SK-N-SH treated with all-trans-retinoic acid at 6 μM for 48 hours (cell line): Measurements from ENCODE around the gene MMP14.

Source experiments
- TOX ChIP-seq: fragments of 250-450 bp; sonication (Bioruptor Pico); IDR thresholded peaks from 2 replicates; pipeline ENCODE4 v1.8.0; 2021; ENCODE audit warnings: mild to moderate bottlenecking, moderate library complexity, borderline replicate concordance
- ZFP30 ChIP-seq: fragments of 450-650 bp; formaldehyde crosslinking; IDR thresholded peaks from 2 replicates; pipeline ENCODE4 v1.5.0; 2022; ENCODE audit warnings: mild to moderate bottlenecking, moderate library complexity

- TF ChIP-seq ZFP30 (CRISPR knock-in tag): no peak
- no peak for TF ChIP-seq TOX (CRISPR knock-in tag)
These were observed 11.4 kb downstream of the MMP14 start for GRCh38 chr14:22847661-22848341.
